HL-60 (cell line): ENCODE data around the gene ATG4B.

Experiments used
- CTCF ChIP-seq: IDR thresholded peaks from one replicate; pipeline ENCODE4 v1.5.1; 2011; ENCODE audit warnings: low read length, control low read depth, inconsistent platforms; ENCODE audit not compliant: insufficient read depth
- GABPA ChIP-seq: IDR thresholded peaks from 2 replicates; pipeline ENCODE4 v1.6.1; 2012; ENCODE audit warnings: low read depth
- POLR2AphosphoS5 ChIP-seq: IDR thresholded peaks from 2 replicates; pipeline ENCODE4 v1.6.1; 2012; ENCODE audit warnings: low read depth
- REST ChIP-seq: IDR thresholded peaks from 2 replicates; pipeline ENCODE4 v1.6.1; 2012; ENCODE audit warnings: low read depth; ENCODE audit not compliant: insufficient replicate concordance
- SPI1 ChIP-seq: IDR thresholded peaks from 2 replicates; pipeline ENCODE4 v1.6.1; 2012; ENCODE audit warnings: low read depth, mild to moderate bottlenecking, borderline replicate concordance

- TF ChIP-seq CTCF = no peak
- no peak for TF ChIP-seq POLR2AphosphoS5
- no peak for TF ChIP-seq SPI1
- TF ChIP-seq GABPA = no peak
- no peak for TF ChIP-seq REST
Observed at GRCh38 chr2:241649404-241649803, 11.9 kb downstream of the ATG4B start.
